Nephron progenitor cell (in vitro differentiated cells): ENCODE data around the gene KDM4B.
"Not testable (repeated sequence)": the region's sequence is repeated elsewhere in the genome, so short reads cannot be mapped to it uniquely, and the experiment has no call there.

ENCODE experiments used
- DNase-seq: peaks from one replicate; pipeline ENCODE4 v3.0.0; 2021
- H3K27ac Mint-ChIP-seq: 2 replicates; pipeline ENCODE4 v1.8.0; 2021; ENCODE audit warnings: mild to moderate bottlenecking, moderate library complexity, mixed read lengths
- H3K27me3 Mint-ChIP-seq: 2 replicates; pipeline ENCODE4 v1.8.0; 2021; ENCODE audit warnings: mild to moderate bottlenecking, low read depth, mixed read lengths; ENCODE audit not compliant: poor library complexity
- H3K36me3 Mint-ChIP-seq: 2 replicates; pipeline ENCODE4 v1.8.0; 2021; ENCODE audit warnings: low read depth, mixed read lengths
- H3K4me1 Mint-ChIP-seq: 2 replicates; pipeline ENCODE4 v1.8.0; 2021; ENCODE audit warnings: mixed read lengths
- H3K4me3 Mint-ChIP-seq: 2 replicates; pipeline ENCODE4 v1.8.0; 2021; ENCODE audit warnings: mild to moderate bottlenecking, moderate library complexity, mixed read lengths
- H3K9me3 Mint-ChIP-seq: 2 replicates; pipeline ENCODE4 v1.8.0; 2021; ENCODE audit warnings: mild to moderate bottlenecking, moderate library complexity, mixed read lengths
- CTCF ChIP-seq: fragments of 200-600 bp; sonication (generic); IDR thresholded peaks from 2 replicates; pipeline ENCODE4 v1.5.0; 2021; ENCODE audit warnings: antibody characterized with exemption

Gene KDM4B

GRCh38 chr19:4970558-4971423, 1.9 kb downstream of the KDM4B start:
- H3K4me1 Mint-ChIP-seq: peaks cover 77% of the 10 kb centered on the region
- DNase-seq: no peak

GRCh38 chr19:4971424-4971793, 2.5 kb downstream of the KDM4B start:
- no peaks in the 10 kb centered on the region for H3K27me3 Mint-ChIP-seq
- TF ChIP-seq CTCF: no peak
- H3K9me3 Mint-ChIP-seq: no peaks in the 10 kb centered on the region
- DNase-seq: peak; percentile 48
- H3K27ac Mint-ChIP-seq: peak overlapping the region; percentile 2
- H3K4me3 Mint-ChIP-seq: peak overlapping the region; percentile 99
- peaks cover 6% of the 10 kb centered on the region for H3K36me3 Mint-ChIP-seq
- H3K4me1 Mint-ChIP-seq: peaks cover 75% of the 10 kb centered on the region

More at GRCh38 chr19:4970558-4971423, 1.9 kb downstream of the KDM4B start:
- Mint-ChIP-seq H3K27me3 (no peaks in the 10 kb centered on the region), H3K36me3 (peaks cover 12% of the 10 kb centered on the region), H3K27ac (peak overlapping the region; percentile 92), H3K9me3 (no peaks in the 10 kb centered on the region), H3K4me3 (peak overlapping the region; percentile 99)
- TF ChIP-seq CTCF: no peak

- Mint-ChIP-seq H3K27me3 (no peaks in the 10 kb centered on the region), H3K27ac (no peak overlapping the region), H3K4me1 (peaks cover 75% of the 10 kb centered on the region), H3K36me3 (peaks cover 6% of the 10 kb centered on the region), H3K4me3 (peak overlapping the region; percentile 99), H3K9me3 (no peaks in the 10 kb centered on the region)
- no peak for TF ChIP-seq CTCF
- no peak for DNase-seq
These were observed 3.0 kb downstream of the KDM4B start for GRCh38 chr19:4971816-4972495.

GRCh38 chr19:4972509-4973230, 3.8 kb downstream of the KDM4B start:
- no peak for DNase-seq
- Mint-ChIP-seq H3K4me3 (peak overlapping the region; percentile 30), H3K27ac (no peak overlapping the region), H3K27me3 (no peaks in the 10 kb centered on the region), H3K36me3 (peaks cover 6% of the 10 kb centered on the region), H3K4me1 (peaks cover 78% of the 10 kb centered on the region), H3K9me3 (no peaks in the 10 kb centered on the region)
- no peak for TF ChIP-seq CTCF

GRCh38 chr19:4974880-4975469, 6.1 kb downstream of the KDM4B start:
- peak overlapping the region; percentile 87 for H3K27ac Mint-ChIP-seq
- peaks cover 6% of the 10 kb centered on the region for H3K36me3 Mint-ChIP-seq
- H3K4me3 Mint-ChIP-seq: no peak overlapping the region
- no peaks in the 10 kb centered on the region for H3K9me3 Mint-ChIP-seq
- H3K4me1 Mint-ChIP-seq: peaks cover 78% of the 10 kb centered on the region
- no peak for TF ChIP-seq CTCF
- no peaks in the 10 kb centered on the region for H3K27me3 Mint-ChIP-seq
- no peak for DNase-seq

- not testable (repeated sequence) for DNase-seq, H3K9me3 Mint-ChIP-seq, H3K36me3 Mint-ChIP-seq, H3K4me3 Mint-ChIP-seq, H3K27me3 Mint-ChIP-seq, H3K27ac Mint-ChIP-seq
- H3K4me1 Mint-ChIP-seq: peaks cover 77% of the 10 kb centered on the region
These were observed 6.7 kb downstream of the KDM4B start for GRCh38 chr19:4975601-4976000.
